NT2/D1 (cell line): Measurements from ENCODE around the gene ACOXL.

Experiments
- DNase-seq: peaks from one replicate; pipeline ENCODE4 v3.0.0-alpha.2; 2011; ENCODE audit warnings: low read depth, low spot score
- H3K27me3 ChIP-seq: 2 replicates; pipeline ENCODE4 v1.6.0; 2011; ENCODE audit warnings: mild to moderate bottlenecking; ENCODE audit not compliant: insufficient read length, insufficient read depth
- H3K36me3 ChIP-seq: 2 replicates; pipeline ENCODE4 v1.6.1; 2011; ENCODE audit warnings: mild to moderate bottlenecking, low read length, mixed read lengths; ENCODE audit not compliant: insufficient read depth, insufficient read length
- H3K4me1 ChIP-seq: 2 replicates; pipeline ENCODE4 v1.5.1; 2011; ENCODE audit not compliant: insufficient read depth, insufficient read length
- H3K4me3 ChIP-seq: 2 replicates; pipeline ENCODE4 v1.5.1; 2011; ENCODE audit warnings: low read depth; ENCODE audit not compliant: insufficient read length
- H3K9ac ChIP-seq: 2 replicates; pipeline ENCODE4 v1.6.0; 2011; ENCODE audit warnings: low read depth; ENCODE audit not compliant: insufficient read length
- H3K9me3 ChIP-seq: 2 replicates; pipeline ENCODE4 v1.5.1; 2011; ENCODE audit warnings: mild to moderate bottlenecking, low read length; ENCODE audit not compliant: insufficient read depth
- SUZ12 ChIP-seq: IDR thresholded peaks from 2 replicates; pipeline ENCODE4 v1.6.1; 2011; ENCODE audit not compliant: insufficient read length, insufficient read depth; ENCODE audit errors: extremely low read depth
- YY1 ChIP-seq: IDR thresholded peaks from 2 replicates; pipeline ENCODE4 v1.6.1; 2011; ENCODE audit not compliant: insufficient read length, insufficient read depth
- ZNF274 ChIP-seq: IDR thresholded peaks from 2 replicates; pipeline ENCODE4 v1.6.1; 2011; ENCODE audit warnings: mild to moderate bottlenecking, low read depth, low read length

Gene ACOXL

GRCh38 chr2:110885256-110885655, 152.9 kb downstream of the ACOXL start:
- Histone ChIP-seq H3K36me3 (no peaks in the 10 kb centered on the region), H3K27me3 (no peaks in the 10 kb centered on the region), H3K4me3 (no peak overlapping the region), H3K9ac (no peak overlapping the region), H3K9me3 (no peaks in the 10 kb centered on the region), H3K4me1 (no peaks in the 10 kb centered on the region)
- no peak for DNase-seq
- TF ChIP-seq SUZ12 (no peak), YY1 (no peak), ZNF274 (no peak)

DNA sequence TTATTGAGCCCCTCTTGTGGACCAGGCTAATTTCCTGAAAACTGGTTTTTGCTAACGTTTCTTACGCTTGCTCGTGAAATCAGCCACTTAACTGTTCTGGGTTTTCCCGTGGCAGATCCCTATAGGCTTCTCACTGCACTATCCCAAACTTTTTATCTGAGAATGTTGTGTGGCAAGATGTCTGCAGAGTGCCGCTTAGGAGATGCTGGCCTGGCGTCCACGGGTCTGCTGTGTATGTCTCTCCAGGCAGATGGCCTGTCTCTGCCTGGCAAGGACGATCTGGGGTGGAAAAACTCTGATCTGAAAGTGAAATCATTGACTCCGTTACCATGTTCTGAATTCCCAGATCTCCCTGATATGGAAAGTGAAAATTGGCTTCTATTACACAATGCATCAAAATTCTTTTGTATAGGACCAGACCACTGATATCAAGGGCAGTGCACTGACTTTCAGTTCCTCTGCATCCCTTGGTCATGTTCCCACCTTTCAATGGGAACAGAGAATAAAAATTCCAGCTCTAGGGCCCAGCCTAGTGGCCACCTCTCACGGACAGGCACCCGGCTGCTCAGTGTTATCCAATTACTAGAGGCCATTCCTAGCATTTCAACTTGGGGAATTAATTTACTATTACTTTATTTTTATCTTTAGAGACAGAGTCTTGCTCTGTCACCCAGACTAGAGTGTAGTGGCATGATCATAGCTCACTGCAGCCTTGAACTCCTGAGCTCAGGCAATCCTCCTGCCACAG, 154.6 kb downstream of the ACOXL start:
- Histone ChIP-seq H3K27me3 (no peaks in the 10 kb centered on the region), H3K36me3 (no peaks in the 10 kb centered on the region), H3K9ac (no peak overlapping the region), H3K9me3 (peaks cover 8% of the 10 kb centered on the region; the same call in 1 of the 2 replicates), H3K4me3 (no peak overlapping the region), H3K4me1 (no peaks in the 10 kb centered on the region)
- DNase-seq: no peak
- TF ChIP-seq SUZ12 (no peak), ZNF274 (no peak), YY1 (no peak)

DNA sequence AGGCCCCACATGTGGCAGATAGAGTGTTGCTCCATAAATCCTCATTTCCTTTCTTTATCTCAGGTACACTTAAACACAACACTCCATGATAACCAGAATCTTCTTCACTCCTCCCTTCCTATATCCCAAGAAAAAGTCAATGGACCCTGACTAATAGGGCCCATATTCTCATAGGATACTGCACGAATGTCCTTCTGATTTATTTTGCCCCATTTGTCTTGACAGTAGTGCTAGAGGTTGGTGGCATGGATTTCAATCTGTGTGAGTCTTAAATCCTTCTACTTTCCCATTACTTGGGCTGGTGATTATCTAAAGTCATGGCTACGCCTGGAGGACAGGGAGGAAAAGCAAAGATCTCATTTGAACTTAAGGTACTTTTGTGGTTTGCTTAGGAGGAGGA, 156.0 kb downstream of the ACOXL start:
- Histone ChIP-seq H3K9ac (no peak overlapping the region), H3K27me3 (no peaks in the 10 kb centered on the region), H3K9me3 (peaks cover 8% of the 10 kb centered on the region; the same call in 1 of the 2 replicates), H3K36me3 (no peaks in the 10 kb centered on the region), H3K4me3 (no peak overlapping the region), H3K4me1 (no peaks in the 10 kb centered on the region)
- DNase-seq: no peak
- TF ChIP-seq ZNF274: no peak
- no peak for TF ChIP-seq YY1
- no peak for TF ChIP-seq SUZ12

- no peak for TF ChIP-seq SUZ12
- no peak for TF ChIP-seq ZNF274
- TF ChIP-seq YY1: no peak
- H3K9ac ChIP-seq: no peak overlapping the region
- H3K9me3 ChIP-seq: peaks cover 19% of the 10 kb centered on the region
- H3K4me1 ChIP-seq: no peaks in the 10 kb centered on the region
- no peak for DNase-seq
- no peaks in the 10 kb centered on the region for H3K36me3 ChIP-seq
- H3K4me3 ChIP-seq: no peak overlapping the region
- no peaks in the 10 kb centered on the region for H3K27me3 ChIP-seq
Measured at GRCh38 chr2:110891626-110892025, 159.3 kb downstream of the ACOXL start.

GRCh38 chr2:110896226-110896625, 163.9 kb downstream of the ACOXL start:
- Histone ChIP-seq H3K9me3 (peaks cover 11% of the 10 kb centered on the region; the same call in 1 of the 2 replicates), H3K9ac (no peak overlapping the region), H3K4me3 (no peak overlapping the region), H3K36me3 (no peaks in the 10 kb centered on the region), H3K27me3 (no peaks in the 10 kb centered on the region), H3K4me1 (no peaks in the 10 kb centered on the region)
- no peak for DNase-seq
- TF ChIP-seq SUZ12 (no peak), ZNF274 (no peak), YY1 (no peak)

- no peak for TF ChIP-seq SUZ12
- TF ChIP-seq YY1: no peak
- TF ChIP-seq ZNF274: no peak
- peaks cover 11% of the 10 kb centered on the region; the same call in 1 of the 2 replicates for H3K9me3 ChIP-seq
- no peaks in the 10 kb centered on the region for H3K4me1 ChIP-seq
- H3K9ac ChIP-seq: no peak overlapping the region
- H3K36me3 ChIP-seq: no peaks in the 10 kb centered on the region
- no peak overlapping the region for H3K4me3 ChIP-seq
- H3K27me3 ChIP-seq: no peaks in the 10 kb centered on the region
- no peak for DNase-seq
Measured at GRCh38 chr2:110897966-110898365, 165.6 kb downstream of the ACOXL start.

DNA sequence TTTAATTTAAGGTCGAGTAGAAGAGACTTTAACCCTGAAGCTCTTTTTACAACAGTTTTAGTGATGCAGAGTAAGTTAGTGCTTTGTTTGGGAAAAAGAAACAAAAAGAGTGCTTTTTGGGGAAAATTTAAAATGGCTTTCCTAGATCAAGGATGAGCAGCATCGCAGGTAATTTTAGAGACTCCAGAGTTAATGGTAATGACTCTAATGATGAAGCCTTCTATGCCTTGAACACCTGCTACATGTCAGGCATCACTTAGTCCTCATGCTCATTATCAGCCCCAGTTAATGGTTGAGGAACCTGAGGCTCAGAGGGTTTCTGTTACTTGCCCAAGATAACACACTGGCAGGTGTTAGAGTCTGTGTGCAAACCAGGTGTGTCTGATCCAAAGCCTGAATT, 167.8 kb downstream of the ACOXL start:
- H3K9me3 ChIP-seq: peaks cover 11% of the 10 kb centered on the region; the same call in 1 of the 2 replicates
- peaks cover 6% of the 10 kb centered on the region for H3K4me1 ChIP-seq
- DNase-seq: no peak
- no peaks in the 10 kb centered on the region for H3K36me3 ChIP-seq
- no peak overlapping the region for H3K9ac ChIP-seq
- no peaks in the 10 kb centered on the region for H3K27me3 ChIP-seq
- no peak overlapping the region for H3K4me3 ChIP-seq
- TF ChIP-seq SUZ12: no peak
- TF ChIP-seq YY1: no peak
- no peak for TF ChIP-seq ZNF274
